K562 (cell line): ENCODE results near the gene ITGA6. TPM values are rescaled to one million over a fixed set of nuclear protein-coding genes. Genes with fewer than 3 reads are reported as not detected.
A peak's percentile ranks its signal among the peaks of the same experiment; 100 is the strongest.

ENCODE experiments used
- COPS2 ChIP-seq: fragments of 450-650 bp; conservative IDR thresholded peaks from 2 replicates; pipeline ENCODE4 v1.6.1; 2016; ENCODE audit warnings: mild to moderate bottlenecking, moderate library complexity
- FOXA3 ChIP-seq, 2 experiments: fragments of 450-650 bp in 1 of 2; sonication (generic) in 1 of 2; formaldehyde crosslinking; IDR thresholded peaks in 1 of 2; conservative IDR thresholded peaks in 1 of 2; 2 replicates each; pipeline versions ENCODE4 v1.4.0 to v1.8.0; 2020 to 2022; ENCODE audit warnings: mild to moderate bottlenecking in 2 of 2, missing genetic modification reagents in 1 of 2
- GATAD2A ChIP-seq: fragments of 450-650 bp; IDR thresholded peaks from 2 replicates; pipeline ENCODE4 v1.6.1; 2017
- KLF16 ChIP-seq: IDR thresholded peaks from 2 replicates; pipeline ENCODE4 v1.6.1; 2016; ENCODE audit warnings: antibody characterized with exemption
- MTA2 ChIP-seq: fragments of 450-650 bp; IDR thresholded peaks from 2 replicates; pipeline ENCODE4 v1.6.1; 2016; ENCODE audit warnings: low read depth
- ZNF239 ChIP-seq: fragments of 250-450 bp; sonication (Bioruptor Pico); IDR thresholded peaks from 2 replicates; pipeline ENCODE4 v1.4.0; 2020; ENCODE audit warnings: mild to moderate bottlenecking
- ZNF24 ChIP-seq: fragments of 450-650 bp; IDR thresholded peaks from 2 replicates; pipeline ENCODE4 v1.6.1; 2016
- ZNF347 ChIP-seq: fragments of 450-650 bp; formaldehyde crosslinking; IDR thresholded peaks from 2 replicates; pipeline ENCODE4 v1.4.0; 2020; ENCODE audit warnings: low read depth, mild to moderate bottlenecking, moderate library complexity
- ZNF766 ChIP-seq: fragments of 200-800 bp; sonication (Bioruptor generic); conservative IDR thresholded peaks from 2 replicates; pipeline ENCODE4 v1.6.1; 2016; ENCODE audit warnings: missing genetic modification characterization, missing compliant biosample characterization
- polyA plus RNA-seq, 8 experiments: library from polyadenylated mRNA; depleted of rRNA in 4 of 8; stranded (reverse) in 5 of 8; unstranded in 3 of 8; fragments of >200 nt; fragmentation: Nextera tagmentation in 2 of 8; fragmentation: Illumina TruSeq in 1 of 8; extraction: Ambion mirVana in 2 of 8; extraction: Trizol in 1 of 8; gene quantifications; 2 replicates each; pipeline versions ENCODE4 v1.2.1 to v1.2.3, GENCODE V29; 2011 to 2014; ENCODE audit warnings: inconsistent platforms in 1 of 8, missing spikeins in 1 of 8
- total RNA-seq, 7 experiments: library from RNA; depleted of rRNA in 6 of 7; stranded (reverse); fragments of >200 nt in 6 of 7; fragmentation: Illumina TruSeq in 2 of 7; extraction: Trizol in 2 of 7; gene quantifications; 2 replicates each; pipeline versions ENCODE4 v1.2.1 to v1.2.3, GENCODE V29; 2011 to 2021; ENCODE audit warnings: low replicate concordance in 1 of 7
- TF ChIP-seq, protein P1 (sequence below): sonication (generic); formaldehyde crosslinking; IDR thresholded peaks from 2 replicates; pipeline ENCODE4 v1.8.0; 2023; ENCODE audit warnings: missing genetic modification reagents, mild to moderate bottlenecking, borderline replicate concordance
- TF ChIP-seq, protein P2 (sequence below), 2 experiments: fragments of 450-650 bp in 1 of 2; sonication (generic) in 1 of 2; formaldehyde crosslinking in 1 of 2; IDR thresholded peaks in 1 of 2; conservative IDR thresholded peaks in 1 of 2; 2 replicates each; pipeline versions ENCODE4 v1.6.1 to v1.8.1; 2016 to 2023; ENCODE audit warnings: mild to moderate bottlenecking in 2 of 2, moderate library complexity in 2 of 2, inconsistent platforms in 1 of 2, missing genetic modification reagents in 1 of 2
- TF ChIP-seq, protein P3 (sequence below): fragments of 450-650 bp; IDR thresholded peaks from 2 replicates; pipeline ENCODE4 v1.6.1; 2016; ENCODE audit warnings: low read depth
- TF ChIP-seq, protein P4 (sequence below), 2 experiments: fragments of 250-450 bp in 1 of 2; fragments of 450-650 bp in 1 of 2; sonication (Bioruptor Pico) in 1 of 2; IDR thresholded peaks; 2 replicates each; pipeline versions ENCODE4 v1.6.1 to v1.8.0; 2016 to 2021; ENCODE audit warnings: mild to moderate bottlenecking in 2 of 2, moderate library complexity in 2 of 2, missing compliant biosample characterization in 1 of 2, missing genetic modification characterization in 1 of 2

The ITGA6 gene
- total and polyA plus RNA-seq, 9 of the 15 experiments (the other 6 are each of a cell fraction or from before 2014, with no cell fraction given) = 0.01 to 0.29 (median 0.05) TPM; not detected in 5

DNA sequence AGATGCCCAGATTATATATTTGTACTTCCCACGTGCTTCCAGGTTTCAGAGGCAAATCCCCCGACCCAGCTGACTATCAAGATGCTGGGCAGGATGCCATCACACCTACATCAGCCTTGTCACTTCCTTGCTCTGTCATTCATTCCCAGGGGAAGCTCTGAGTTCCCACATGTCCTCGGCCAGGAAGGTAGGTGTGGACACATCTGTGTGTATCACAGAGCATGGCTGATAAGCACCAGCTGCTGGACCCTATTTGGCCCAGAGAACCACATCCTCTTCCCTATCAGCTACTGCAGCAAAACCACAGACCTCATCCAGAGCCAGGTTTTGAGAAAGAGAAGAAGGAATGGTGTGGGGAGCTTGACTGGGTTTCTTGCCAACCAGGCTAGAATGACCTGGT lies 31.9 kb upstream of the ITGA6 start (continued):
- TF ChIP-seq, protein P1, sequence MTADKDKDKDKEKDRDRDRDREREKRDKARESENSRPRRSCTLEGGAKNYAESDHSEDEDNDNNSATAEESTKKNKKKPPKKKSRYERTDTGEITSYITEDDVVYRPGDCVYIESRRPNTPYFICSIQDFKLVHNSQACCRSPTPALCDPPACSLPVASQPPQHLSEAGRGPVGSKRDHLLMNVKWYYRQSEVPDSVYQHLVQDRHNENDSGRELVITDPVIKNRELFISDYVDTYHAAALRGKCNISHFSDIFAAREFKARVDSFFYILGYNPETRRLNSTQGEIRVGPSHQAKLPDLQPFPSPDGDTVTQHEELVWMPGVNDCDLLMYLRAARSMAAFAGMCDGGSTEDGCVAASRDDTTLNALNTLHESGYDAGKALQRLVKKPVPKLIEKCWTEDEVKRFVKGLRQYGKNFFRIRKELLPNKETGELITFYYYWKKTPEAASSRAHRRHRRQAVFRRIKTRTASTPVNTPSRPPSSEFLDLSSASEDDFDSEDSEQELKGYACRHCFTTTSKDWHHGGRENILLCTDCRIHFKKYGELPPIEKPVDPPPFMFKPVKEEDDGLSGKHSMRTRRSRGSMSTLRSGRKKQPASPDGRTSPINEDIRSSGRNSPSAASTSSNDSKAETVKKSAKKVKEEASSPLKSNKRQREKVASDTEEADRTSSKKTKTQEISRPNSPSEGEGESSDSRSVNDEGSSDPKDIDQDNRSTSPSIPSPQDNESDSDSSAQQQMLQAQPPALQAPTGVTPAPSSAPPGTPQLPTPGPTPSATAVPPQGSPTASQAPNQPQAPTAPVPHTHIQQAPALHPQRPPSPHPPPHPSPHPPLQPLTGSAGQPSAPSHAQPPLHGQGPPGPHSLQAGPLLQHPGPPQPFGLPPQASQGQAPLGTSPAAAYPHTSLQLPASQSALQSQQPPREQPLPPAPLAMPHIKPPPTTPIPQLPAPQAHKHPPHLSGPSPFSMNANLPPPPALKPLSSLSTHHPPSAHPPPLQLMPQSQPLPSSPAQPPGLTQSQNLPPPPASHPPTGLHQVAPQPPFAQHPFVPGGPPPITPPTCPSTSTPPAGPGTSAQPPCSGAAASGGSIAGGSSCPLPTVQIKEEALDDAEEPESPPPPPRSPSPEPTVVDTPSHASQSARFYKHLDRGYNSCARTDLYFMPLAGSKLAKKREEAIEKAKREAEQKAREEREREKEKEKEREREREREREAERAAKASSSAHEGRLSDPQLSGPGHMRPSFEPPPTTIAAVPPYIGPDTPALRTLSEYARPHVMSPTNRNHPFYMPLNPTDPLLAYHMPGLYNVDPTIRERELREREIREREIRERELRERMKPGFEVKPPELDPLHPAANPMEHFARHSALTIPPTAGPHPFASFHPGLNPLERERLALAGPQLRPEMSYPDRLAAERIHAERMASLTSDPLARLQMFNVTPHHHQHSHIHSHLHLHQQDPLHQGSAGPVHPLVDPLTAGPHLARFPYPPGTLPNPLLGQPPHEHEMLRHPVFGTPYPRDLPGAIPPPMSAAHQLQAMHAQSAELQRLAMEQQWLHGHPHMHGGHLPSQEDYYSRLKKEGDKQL (CRISPR knock-in tag) = no peak
- TF ChIP-seq MTA2 = no peak
- TF ChIP-seq ZNF24 = no peak
- TF ChIP-seq ZNF239 (CRISPR knock-in tag) = no peak
- TF ChIP-seq ZNF766 (CRISPR knock-in tag) = peak; percentile 70
- TF ChIP-seq, protein P2, sequence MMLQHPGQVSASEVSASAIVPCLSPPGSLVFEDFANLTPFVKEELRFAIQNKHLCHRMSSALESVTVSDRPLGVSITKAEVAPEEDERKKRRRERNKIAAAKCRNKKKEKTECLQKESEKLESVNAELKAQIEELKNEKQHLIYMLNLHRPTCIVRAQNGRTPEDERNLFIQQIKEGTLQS (IDR thresholded peaks at IDR 0.05) = no peak
- TF ChIP-seq, protein P2 (CRISPR knock-in tag; conservative IDR thresholded peaks at IDR 0.05) = no peak
- no peak for TF ChIP-seq COPS2
- peak; percentile 63; the same call in 1 of the 2 replicates for TF ChIP-seq KLF16
- TF ChIP-seq, protein P3, sequence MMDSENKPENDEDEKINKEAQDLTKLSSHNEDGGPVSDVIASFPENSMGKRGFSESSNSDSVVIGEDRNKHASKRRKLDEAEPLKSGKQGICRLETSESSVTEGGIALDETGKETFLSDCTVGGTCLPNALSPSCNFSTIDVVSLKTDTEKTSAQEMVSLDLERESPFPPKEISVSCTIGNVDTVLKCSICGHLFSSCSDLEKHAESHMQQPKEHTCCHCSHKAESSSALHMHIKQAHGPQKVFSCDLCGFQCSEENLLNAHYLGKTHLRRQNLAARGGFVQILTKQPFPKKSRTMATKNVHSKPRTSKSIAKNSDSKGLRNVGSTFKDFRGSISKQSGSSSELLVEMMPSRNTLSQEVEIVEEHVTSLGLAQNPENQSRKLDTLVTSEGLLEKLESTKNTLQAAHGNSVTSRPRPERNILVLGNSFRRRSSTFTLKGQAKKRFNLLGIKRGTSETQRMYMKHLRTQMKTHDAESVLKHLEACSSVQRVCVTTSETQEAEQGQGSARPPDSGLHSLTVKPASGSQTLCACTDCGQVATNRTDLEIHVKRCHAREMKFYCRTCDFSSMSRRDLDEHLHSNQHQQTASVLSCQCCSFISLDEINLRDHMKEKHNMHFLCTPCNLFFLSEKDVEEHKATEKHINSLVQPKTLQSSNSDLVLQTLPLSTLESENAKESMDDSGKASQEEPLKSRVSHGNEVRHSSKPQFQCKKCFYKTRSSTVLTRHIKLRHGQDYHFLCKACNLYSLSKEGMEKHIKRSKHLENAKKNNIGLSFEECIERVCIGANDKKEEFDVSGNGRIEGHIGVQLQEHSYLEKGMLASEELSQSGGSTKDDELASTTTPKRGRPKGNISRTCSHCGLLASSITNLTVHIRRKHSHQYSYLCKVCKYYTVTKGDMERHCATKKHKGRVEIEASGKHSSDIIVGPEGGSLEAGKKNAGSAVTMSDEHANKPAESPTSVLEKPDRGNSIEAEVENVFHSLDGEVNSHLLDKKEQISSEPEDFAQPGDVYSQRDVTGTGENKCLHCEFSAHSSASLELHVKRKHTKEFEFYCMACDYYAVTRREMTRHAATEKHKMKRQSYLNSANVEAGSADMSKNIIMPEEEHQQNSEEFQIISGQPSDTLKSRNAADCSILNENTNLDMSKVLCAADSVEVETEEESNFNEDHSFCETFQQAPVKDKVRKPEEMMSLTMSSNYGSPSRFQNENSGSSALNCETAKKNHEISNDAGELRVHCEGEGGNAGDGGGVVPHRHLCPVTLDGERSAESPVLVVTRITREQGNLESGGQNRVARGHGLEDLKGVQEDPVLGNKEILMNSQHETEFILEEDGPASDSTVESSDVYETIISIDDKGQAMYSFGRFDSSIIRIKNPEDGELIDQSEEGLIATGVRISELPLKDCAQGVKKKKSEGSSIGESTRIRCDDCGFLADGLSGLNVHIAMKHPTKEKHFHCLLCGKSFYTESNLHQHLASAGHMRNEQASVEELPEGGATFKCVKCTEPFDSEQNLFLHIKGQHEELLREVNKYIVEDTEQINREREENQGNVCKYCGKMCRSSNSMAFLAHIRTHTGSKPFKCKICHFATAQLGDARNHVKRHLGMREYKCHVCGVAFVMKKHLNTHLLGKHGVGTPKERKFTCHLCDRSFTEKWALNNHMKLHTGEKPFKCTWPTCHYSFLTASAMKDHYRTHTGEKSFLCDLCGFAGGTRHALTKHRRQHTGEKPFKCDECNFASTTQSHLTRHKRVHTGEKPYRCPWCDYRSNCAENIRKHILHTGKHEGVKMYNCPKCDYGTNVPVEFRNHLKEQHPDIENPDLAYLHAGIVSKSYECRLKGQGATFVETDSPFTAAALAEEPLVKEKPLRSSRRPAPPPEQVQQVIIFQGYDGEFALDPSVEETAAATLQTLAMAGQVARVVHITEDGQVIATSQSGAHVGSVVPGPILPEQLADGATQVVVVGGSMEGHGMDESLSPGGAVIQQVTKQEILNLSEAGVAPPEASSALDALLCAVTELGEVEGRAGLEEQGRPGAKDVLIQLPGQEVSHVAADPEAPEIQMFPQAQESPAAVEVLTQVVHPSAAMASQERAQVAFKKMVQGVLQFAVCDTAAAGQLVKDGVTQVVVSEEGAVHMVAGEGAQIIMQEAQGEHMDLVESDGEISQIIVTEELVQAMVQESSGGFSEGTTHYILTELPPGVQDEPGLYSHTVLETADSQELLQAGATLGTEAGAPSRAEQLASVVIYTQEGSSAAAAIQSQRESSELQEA = no peak
- TF ChIP-seq ZNF347 = no peak
- TF ChIP-seq, protein P4, sequence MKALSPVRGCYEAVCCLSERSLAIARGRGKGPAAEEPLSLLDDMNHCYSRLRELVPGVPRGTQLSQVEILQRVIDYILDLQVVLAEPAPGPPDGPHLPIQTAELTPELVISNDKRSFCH (CRISPR knock-in tag; IDR thresholded peaks at IDR 0.05) = no peak
- TF ChIP-seq, protein P4 (tag; IDR thresholded peaks at IDR 0.05) = no peak
- no peak for TF ChIP-seq GATAD2A
- 0 out of 4 replicates have a peak, but pooled peaks of 1 of the 2 experiments have one; percentile 28 for TF ChIP-seq FOXA3 (CRISPR knock-in tag; conservative IDR thresholded peaks at IDR 0.05 in 1 of 2, IDR thresholded peaks at IDR 0.05 in 1 of 2)
